VCaP (cell line): ENCODE results near the gene PTPN20.

ENCODE experiments used
- H3K27ac ChIP-seq: fragments of 450-650 bp; 2 replicates; pipeline ENCODE4 v1.5.1; 2017
- CTCF ChIP-seq: fragments of 450-650 bp; conservative IDR thresholded peaks from 2 replicates; pipeline ENCODE4 v1.5.1; 2017; ENCODE audit warnings: mild to moderate bottlenecking, moderate library complexity

Gene PTPN20

GRCh38 chr10:47026301-47027107, 115.3 kb downstream of the PTPN20 start:
- no peak for TF ChIP-seq CTCF
- no peak overlapping the region for H3K27ac ChIP-seq

- no peak overlapping the region for H3K27ac ChIP-seq
Observed at GRCh38 chr10:47027108-47027783, 116.0 kb downstream of the PTPN20 start.

GRCh38 chr10:47027784-47028260, 116.6 kb downstream of the PTPN20 start:
- H3K27ac ChIP-seq = no peak overlapping the region
- no peak for TF ChIP-seq CTCF

More at GRCh38 chr10:47027108-47027783, 116.0 kb downstream of the PTPN20 start:
- TF ChIP-seq CTCF = no peak

GRCh38 chr10:47028466-47028865, 117.2 kb downstream of the PTPN20 start:
- H3K27ac ChIP-seq = no peak overlapping the region
- TF ChIP-seq CTCF = no peak

- TF ChIP-seq CTCF = no peak
- H3K27ac ChIP-seq = no peak overlapping the region
Observed at GRCh38 chr10:47029181-47030009, 118.2 kb downstream of the PTPN20 start.

GRCh38 chr10:47030191-47030703, 119.0 kb downstream of the PTPN20 start:
- TF ChIP-seq CTCF = no peak
- no peak overlapping the region for H3K27ac ChIP-seq
